COLO668 (cell line): ENCODE results near the gene ARHGEF4.
A peak's percentile ranks its signal among the peaks of the same experiment; 100 is the strongest.

Source experiments
- DNase-seq: peaks from one replicate; lab custom pipeline; 2025; ENCODE audit not compliant: unreplicated experiment; lab: John Stamatoyannopoulos, UW

ARHGEF4 gene

GRCh38 chr2:130836501-130837174, at the start of gene ARHGEF4:
TSS of gene ARHGEF4 (plus strand) at chr2:130836914. CDS start at chr2:130836954, 40 bp downstream.
- peak; percentile 56 for DNase-seq

GRCh38 chr2:130787841-130788240, 48.9 kb upstream of the ARHGEF4 start:
- no peak for DNase-seq

GRCh38 chr2:130790312-130790711, 46.4 kb upstream of the ARHGEF4 start:
- DNase-seq = no peak

GRCh38 chr2:130790804-130791616, 45.7 kb upstream of the ARHGEF4 start:
- DNase-seq = no peak

- peak; percentile 27 for DNase-seq
Measured at GRCh38 chr2:130791617-130791939, 45.1 kb upstream of the ARHGEF4 start.

GRCh38 chr2:130795431-130795830, 41.3 kb upstream of the ARHGEF4 start:
- DNase-seq = no peak

- no peak for DNase-seq
Measured at GRCh38 chr2:130796290-130796689, 40.4 kb upstream of the ARHGEF4 start.

- peak; percentile 94 for DNase-seq
Measured at GRCh38 chr2:130797493-130798435, 39.0 kb upstream of the ARHGEF4 start.

- peak; percentile 84 for DNase-seq
Measured at GRCh38 chr2:130798472-130799218, 38.1 kb upstream of the ARHGEF4 start.

GRCh38 chr2:130799295-130799694, 37.4 kb upstream of the ARHGEF4 start:
- no peak for DNase-seq

GRCh38 chr2:130805613-130806012, 31.1 kb upstream of the ARHGEF4 start:
- DNase-seq = no peak

GRCh38 chr2:130806370-130806769, 30.3 kb upstream of the ARHGEF4 start:
- no peak for DNase-seq

GRCh38 chr2:130807659-130808385, 28.9 kb upstream of the ARHGEF4 start:
- peak; percentile 28 for DNase-seq

GRCh38 chr2:130808482-130809268, 28.0 kb upstream of the ARHGEF4 start:
- DNase-seq = no peak

GRCh38 chr2:130810490-130810889, 26.2 kb upstream of the ARHGEF4 start:
- no peak for DNase-seq

GRCh38 chr2:130813722-130814121, 23.0 kb upstream of the ARHGEF4 start:
- DNase-seq = no peak

- no peak for DNase-seq
Measured at GRCh38 chr2:130814931-130815680, 21.6 kb upstream of the ARHGEF4 start.

GRCh38 chr2:130818809-130819208, 17.9 kb upstream of the ARHGEF4 start:
- DNase-seq = no peak

- no peak for DNase-seq
Measured at GRCh38 chr2:130819226-130819607, 17.5 kb upstream of the ARHGEF4 start.
